Brain pericyte (primary cell): Measurements from ENCODE around the gene PARD6G.
A peak's percentile ranks its signal among the peaks of the same experiment; 100 is the strongest.

Experiments
- DNase-seq: peaks from one replicate; pipeline ENCODE4 v3.0.0-alpha.2; 2012; ENCODE audit warnings: low read depth, low spot score

PARD6G gene

DNA sequence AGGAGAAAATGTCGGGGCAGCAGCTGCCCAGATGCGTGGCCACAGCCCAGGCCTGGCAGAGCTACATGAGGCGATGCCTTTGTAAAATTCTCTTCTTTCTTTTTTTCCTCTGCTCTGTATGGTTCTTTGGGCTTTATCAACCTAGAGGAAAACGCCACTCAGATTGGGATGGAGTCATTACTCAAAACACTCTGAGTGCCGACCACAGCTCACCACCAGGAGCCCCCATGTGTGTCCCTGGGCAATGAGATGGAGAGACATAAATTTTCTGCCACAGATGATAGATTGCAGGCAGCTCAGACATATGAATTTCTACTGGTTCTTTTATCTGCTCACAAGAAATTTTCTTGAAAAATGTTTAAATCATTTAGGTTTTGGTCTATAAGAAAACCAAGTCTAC is 56.0 kb downstream of the PARD6G start:
- DNase-seq: no peak

GRCh38 chr18:80190311-80190710 is 57.0 kb downstream of the PARD6G start:
- no peak for DNase-seq

DNA sequence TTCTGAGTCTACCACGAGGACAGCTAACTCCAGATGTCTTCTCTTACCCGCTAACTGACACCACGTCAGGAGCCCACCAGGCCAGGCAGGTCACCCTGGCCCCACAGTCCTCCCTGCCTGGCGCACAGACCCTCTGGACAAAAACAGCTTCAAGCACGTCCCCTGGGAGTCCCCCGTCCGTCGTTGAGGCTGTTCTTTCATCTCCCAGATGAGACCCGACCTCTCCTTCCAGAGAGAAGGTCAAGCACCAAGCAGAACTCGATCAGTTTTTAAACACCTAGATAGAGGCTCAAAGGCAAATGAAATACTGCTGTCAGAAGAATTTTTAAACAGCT is 57.8 kb downstream of the PARD6G start:
- DNase-seq: no peak

GRCh38 chr18:80188643-80189530 is 58.4 kb downstream of the PARD6G start:
- no peak for DNase-seq

GRCh38 chr18:80187956-80188642 is 59.2 kb downstream of the PARD6G start:
- DNase-seq: no peak

DNA sequence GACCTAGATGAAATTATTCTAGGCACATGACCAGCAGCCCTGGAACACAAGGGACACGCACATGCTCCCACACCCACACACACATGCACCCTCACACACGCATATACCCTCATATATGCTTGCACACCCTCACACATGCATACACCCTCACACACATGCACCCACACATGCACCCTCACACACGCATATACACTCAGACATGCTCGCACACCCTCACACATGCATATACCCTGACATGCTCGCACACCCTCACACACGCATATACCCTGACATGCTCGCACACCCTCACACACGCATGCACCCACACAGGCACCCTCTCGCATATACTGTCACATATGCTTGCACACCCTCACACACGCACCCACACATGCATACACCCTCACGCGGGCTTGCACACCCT is 61.8 kb downstream of the PARD6G start:
- no peak for DNase-seq

GRCh38 chr18:80184243-80184772 is 63.0 kb downstream of the PARD6G start:
- DNase-seq: no peak

- no peak for DNase-seq
Measured at GRCh38 chr18:80183273-80184050, 63.9 kb downstream of the PARD6G start.

GRCh38 chr18:80182855-80183254 is 64.5 kb downstream of the PARD6G start:
- DNase-seq: no peak

DNA sequence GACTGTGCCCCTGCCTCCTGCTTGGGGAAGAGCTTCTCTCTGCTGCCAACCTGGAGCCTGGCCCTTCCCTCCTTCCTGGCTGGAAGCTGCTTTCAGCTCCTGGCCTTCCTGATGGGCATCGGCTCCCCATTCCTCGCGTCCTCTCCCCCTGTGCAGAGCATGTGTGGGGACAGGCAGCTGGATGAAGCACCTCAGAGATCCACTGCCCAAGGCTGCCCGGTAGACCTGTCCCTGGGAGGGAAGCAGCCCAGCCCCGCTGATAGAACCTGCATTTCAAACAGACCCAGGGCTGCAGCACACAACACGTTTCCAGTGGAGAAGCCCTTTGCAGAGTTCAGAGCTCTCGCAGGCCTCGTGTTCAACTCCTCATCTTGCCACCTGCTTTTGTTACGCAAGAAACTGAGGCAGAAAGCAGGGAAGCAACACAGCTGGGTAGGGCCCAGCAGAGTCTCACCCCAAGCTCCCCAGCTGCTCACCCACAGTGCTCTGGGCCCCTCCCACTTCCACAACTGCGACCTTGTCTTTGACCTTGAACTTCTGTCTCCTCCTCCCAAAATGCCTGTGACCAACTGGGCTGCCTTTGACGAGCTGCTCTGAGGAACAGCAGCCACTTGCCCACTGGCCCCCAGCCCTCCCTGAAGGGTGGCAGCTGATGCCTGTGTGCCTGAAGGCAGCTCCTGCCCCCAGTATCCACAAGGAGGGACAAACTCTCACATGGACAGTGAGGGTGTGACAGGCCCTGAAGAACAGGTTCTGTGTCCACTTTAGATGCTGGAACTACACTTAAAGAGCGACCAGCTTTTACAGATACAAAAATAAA is 65.5 kb downstream of the PARD6G start:
- DNase-seq: no peak

GRCh38 chr18:80180778-80181564 is 66.3 kb downstream of the PARD6G start:
- no peak for DNase-seq

DNA sequence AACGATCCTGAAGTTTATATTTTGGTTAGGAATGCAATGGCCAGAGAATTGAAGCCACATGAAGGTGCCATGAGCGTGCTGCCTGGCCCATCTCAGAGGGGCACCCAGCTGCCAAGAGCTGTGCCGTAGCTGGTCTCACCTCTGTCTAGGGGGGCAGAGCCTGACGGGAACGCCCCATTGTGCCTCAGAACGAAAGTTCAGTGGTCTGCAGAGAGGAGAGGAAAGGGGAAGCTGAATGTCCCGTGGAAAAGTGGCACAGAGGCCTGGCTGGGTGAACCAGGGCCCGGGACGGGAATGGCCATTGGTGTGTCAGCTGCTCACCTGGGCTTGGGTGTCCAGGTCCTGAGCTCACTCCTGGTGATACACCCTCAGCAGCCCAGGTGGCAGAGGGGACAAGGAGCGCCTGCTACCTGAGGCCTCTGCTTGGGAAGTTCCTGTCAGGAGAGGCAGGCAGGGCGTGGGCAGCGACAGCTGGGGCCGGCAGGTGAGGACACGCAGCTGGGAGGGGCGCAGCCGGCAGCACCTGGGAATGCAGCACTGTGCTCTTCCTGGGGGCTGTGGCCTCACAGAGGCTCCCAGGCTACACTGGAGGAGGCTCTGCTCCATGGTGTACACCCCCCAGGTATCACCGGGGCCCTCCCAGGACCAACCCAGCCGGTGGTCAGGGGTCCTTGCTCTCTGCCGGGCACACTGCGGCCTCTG is 67.3 kb downstream of the PARD6G start:
- DNase-seq: no peak

- no peak for DNase-seq
Measured at GRCh38 chr18:80178935-80179818, 68.1 kb downstream of the PARD6G start.

GRCh38 chr18:80177128-80177527 is 70.2 kb downstream of the PARD6G start:
- no peak for DNase-seq

GRCh38 chr18:80176334-80177073 is 70.8 kb downstream of the PARD6G start:
- DNase-seq: no peak

DNA sequence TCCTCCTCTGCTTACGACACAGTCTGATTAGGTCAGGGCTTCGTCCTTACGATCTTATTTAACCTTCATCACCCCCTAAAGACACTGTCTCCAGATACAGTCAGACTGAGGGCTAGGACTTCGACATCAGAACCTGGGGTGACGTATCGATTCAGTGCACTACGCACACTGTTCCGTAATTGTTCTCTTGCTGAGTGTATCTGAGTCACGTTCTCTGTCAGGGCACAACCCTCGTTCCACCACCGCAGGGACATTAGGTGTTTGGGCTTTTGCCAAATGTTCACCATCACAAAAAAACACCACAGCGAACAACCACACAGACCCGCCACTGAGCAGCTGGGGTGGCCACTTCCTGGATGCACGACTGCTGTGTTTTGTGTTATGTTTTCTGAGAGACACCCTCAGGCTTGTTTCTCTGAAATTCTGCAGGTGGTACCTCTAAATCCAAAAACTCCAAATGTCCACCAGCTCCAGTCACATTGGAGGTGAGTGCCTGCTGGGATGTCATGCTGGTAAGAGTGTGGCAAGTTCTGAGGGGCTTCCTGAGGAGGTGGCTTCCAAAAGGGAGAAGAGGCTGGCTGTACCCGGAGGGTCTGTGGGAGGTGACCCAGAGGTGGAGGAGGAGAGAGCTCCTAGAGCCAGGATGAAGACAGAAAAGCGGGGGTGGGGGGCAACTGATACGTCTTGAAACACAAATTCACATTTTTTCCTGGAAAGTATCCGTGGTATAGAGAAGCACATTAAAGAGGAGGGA is 71.7 kb downstream of the PARD6G start:
- DNase-seq: peak; percentile 41

DNA sequence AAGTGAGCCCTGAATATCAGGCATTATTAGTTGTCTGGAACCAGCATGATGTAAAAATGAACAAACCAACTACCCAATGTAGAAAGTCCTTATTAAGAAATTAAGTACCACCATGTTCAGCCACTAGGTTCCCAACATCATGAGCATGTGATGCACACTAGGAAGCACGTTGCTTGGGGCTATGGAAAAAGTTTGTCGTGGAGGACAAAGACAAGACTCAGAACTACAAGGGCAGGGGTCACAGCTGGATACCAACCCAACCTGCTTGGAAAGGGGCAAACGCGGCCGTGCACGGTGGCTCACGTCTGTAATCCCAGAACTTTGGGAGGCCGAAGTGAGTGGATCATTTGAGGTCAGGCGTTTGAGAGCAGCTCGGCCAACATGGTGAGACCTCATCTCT is 74.3 kb downstream of the PARD6G start:
- DNase-seq: no peak
